Keratinocyte (primary cell): Measurements from ENCODE around the gene LCP2. TPM values are rescaled to one million over a fixed set of nuclear protein-coding genes. Genes with fewer than 3 reads are reported as not detected.

ENCODE experiments used
- DNase-seq: peaks from one replicate; pipeline ENCODE4 v3.0.0-alpha.2; 2011; ENCODE audit warnings: low read depth, missing footprints, low spot score
- FAIRE-seq: peaks from 2 replicates; lab custom pipeline; 2011; peaks lifted over from hg19 to GRCh38; lab: Jason Lieb, UNC
- H2AFZ ChIP-seq: 2 replicates; pipeline ENCODE4 v1.6.0; 2012; ENCODE audit warnings: low read length, control low read depth, inconsistent platforms; ENCODE audit not compliant: control insufficient read depth
- H3K27ac ChIP-seq: 2 replicates; pipeline ENCODE4 v1.5.1; 2011; ENCODE audit warnings: low read length; ENCODE audit not compliant: control insufficient read depth, insufficient read depth
- H3K27me3 ChIP-seq: 3 replicates; pipeline ENCODE4 v1.6.0; 2011; ENCODE audit warnings: low read length; ENCODE audit not compliant: control insufficient read depth, insufficient read depth; ENCODE audit errors: extremely low read depth
- H3K36me3 ChIP-seq, 2 experiments: 2 replicates in 1 of 2; 3 replicates in 1 of 2; pipeline ENCODE4 v1.5.1; 2011; ENCODE audit warnings: low read length in 2 of 2, mild to moderate bottlenecking in 1 of 2; ENCODE audit not compliant: control insufficient read depth in 2 of 2, insufficient read depth in 2 of 2; ENCODE audit errors: extremely low read depth in 1 of 2
- H3K4me1 ChIP-seq: 3 replicates; pipeline ENCODE4 v1.5.1; 2011; ENCODE audit warnings: low read length; ENCODE audit not compliant: control insufficient read depth, insufficient read depth; ENCODE audit errors: extremely low read depth
- H3K4me2 ChIP-seq: 3 replicates; pipeline ENCODE4 v1.6.0; 2011; ENCODE audit warnings: low read depth, low read length; ENCODE audit not compliant: control insufficient read depth, insufficient read depth; ENCODE audit errors: extremely low read depth
- H3K4me3 ChIP-seq, 3 experiments: fragments of 200-600 bp in 1 of 3; sonication (generic) in 1 of 3; 2 replicates in 2 of 3; 3 replicates in 1 of 3; pipeline ENCODE4 v1.5.1; 2011 to 2016; ENCODE audit warnings: low read length in 3 of 3, mild to moderate bottlenecking in 3 of 3, control low read depth in 2 of 3, inconsistent platforms in 1 of 3, low read depth in 1 of 3, mixed read lengths in 1 of 3, mixed run types in 1 of 3, moderate library complexity in 1 of 3; ENCODE audit not compliant: control insufficient read depth in 2 of 3, insufficient read depth in 2 of 3; ENCODE audit errors: extremely low read depth in 1 of 3
- H3K79me2 ChIP-seq: 2 replicates; pipeline ENCODE4 v1.6.0; 2012; ENCODE audit warnings: low read length; ENCODE audit not compliant: control insufficient read depth, insufficient read depth
- H3K9ac ChIP-seq: 3 replicates; pipeline ENCODE4 v1.6.0; 2011; ENCODE audit warnings: low read length; ENCODE audit not compliant: control insufficient read depth, insufficient read depth; ENCODE audit errors: extremely low read depth
- H3K9me1 ChIP-seq: 3 replicates; pipeline ENCODE4 v1.6.0; 2011; ENCODE audit warnings: low read length; ENCODE audit not compliant: control insufficient read depth, insufficient read depth; ENCODE audit errors: extremely low read depth
- H3K9me3 ChIP-seq: 2 replicates; pipeline ENCODE4 v1.5.1; 2012; ENCODE audit warnings: low read depth, low read length; ENCODE audit not compliant: control insufficient read depth
- H4K20me1 ChIP-seq: 3 replicates; pipeline ENCODE4 v1.6.0; 2011; ENCODE audit warnings: low read length; ENCODE audit not compliant: control insufficient read depth, insufficient read depth; ENCODE audit errors: extremely low read depth
- EZH2 ChIP-seq: IDR thresholded peaks from one replicate; pipeline ENCODE4 v1.6.1; 2012; ENCODE audit warnings: inconsistent platforms, mild to moderate bottlenecking, low read length, moderate library complexity
- dilution Hi-C: fragments of 300-500 bp; cut with MboI; formaldehyde crosslinking; loops from one replicate; pipeline ENCODE4 v1.7.0; 2020; ENCODE audit warnings: low sequenced_read_pairs; ENCODE audit not compliant: extremely low pct_ligation_motif_present
- polyA plus RNA-seq, 5 experiments: library from polyadenylated mRNA; depleted of rRNA in 3 of 5; stranded (reverse) in 3 of 5; stranded (forward) in 1 of 5; unstranded in 1 of 5; fragments of >200 nt; gene quantifications; 1 replicate in 1 of 5; 2 replicates in 3 of 5; 3 replicates in 1 of 5; pipeline versions ENCODE4 v1.2.1 to v1.2.3, GENCODE V29; 2011 to 2012; ENCODE audit warnings: missing spikeins in 2 of 5, low read depth in 1 of 5, low replicate concordance in 1 of 5
- TF ChIP-seq, protein P1 (sequence below), 3 experiments: IDR thresholded peaks in 1 of 3; conservative IDR thresholded peaks in 1 of 3; optimal IDR thresholded peaks in 1 of 3; 2 replicates in 2 of 3; 3 replicates in 1 of 3; pipeline versions ENCODE3 to v1.5.1; 2011; ENCODE audit warnings: low read length in 3 of 3, mild to moderate bottlenecking in 3 of 3, moderate library complexity in 2 of 3, control low read depth in 1 of 3, inconsistent platforms in 1 of 3; ENCODE audit not compliant: insufficient read depth in 2 of 3; ENCODE audit errors: extremely low read depth in 1 of 3

LCP2 gene
- polyA plus RNA-seq, 1 donor (not counting 4 experiments of a cell fraction or from before 2014, with no cell fraction given), result not detected

DNA sequence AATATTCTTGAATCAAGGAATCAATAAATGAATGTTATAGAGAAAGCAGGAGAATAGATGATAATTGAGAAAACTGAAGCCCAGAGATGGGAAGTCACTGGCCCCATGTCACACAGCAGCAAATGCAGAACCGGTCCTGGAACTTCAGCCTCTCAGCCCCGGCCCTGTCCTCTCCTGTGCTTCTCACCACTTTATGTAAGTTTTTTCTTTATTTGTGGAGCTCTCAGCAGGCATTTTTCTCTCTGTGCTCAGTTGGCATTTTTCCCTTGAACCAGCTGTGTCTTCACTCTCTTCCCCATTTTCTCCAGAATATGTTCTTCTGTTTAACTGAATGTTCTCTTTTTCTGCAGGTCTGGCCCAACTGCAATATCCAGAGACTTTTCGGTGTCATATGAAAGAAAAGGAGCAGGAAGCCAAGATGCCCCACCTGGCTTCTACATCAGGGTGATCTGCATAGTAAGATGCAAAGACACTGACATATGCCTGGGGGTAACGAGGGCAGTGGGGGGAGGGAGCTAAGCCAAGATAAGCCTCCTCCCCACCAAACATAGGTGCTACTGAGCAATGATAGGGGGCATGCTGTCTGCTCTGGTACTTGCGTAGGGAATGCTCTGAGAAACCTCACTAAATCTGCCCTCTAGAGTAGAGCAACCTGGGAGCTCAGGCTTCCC lies 12.8 kb upstream of the LCP2 start:
- dilution Hi-C loops, result no loop called here
- H3K36me3 ChIP-seq, result no peaks in the 10 kb centered on the region
- no peaks in the 10 kb centered on the region for H3K27me3 ChIP-seq
- no peaks in the 10 kb centered on the region for H4K20me1 ChIP-seq
- no peak overlapping the region for H3K4me3 ChIP-seq
- no peak overlapping the region for H3K4me2 ChIP-seq
- no peak overlapping the region for H3K27ac ChIP-seq
- TF ChIP-seq, protein P1, sequence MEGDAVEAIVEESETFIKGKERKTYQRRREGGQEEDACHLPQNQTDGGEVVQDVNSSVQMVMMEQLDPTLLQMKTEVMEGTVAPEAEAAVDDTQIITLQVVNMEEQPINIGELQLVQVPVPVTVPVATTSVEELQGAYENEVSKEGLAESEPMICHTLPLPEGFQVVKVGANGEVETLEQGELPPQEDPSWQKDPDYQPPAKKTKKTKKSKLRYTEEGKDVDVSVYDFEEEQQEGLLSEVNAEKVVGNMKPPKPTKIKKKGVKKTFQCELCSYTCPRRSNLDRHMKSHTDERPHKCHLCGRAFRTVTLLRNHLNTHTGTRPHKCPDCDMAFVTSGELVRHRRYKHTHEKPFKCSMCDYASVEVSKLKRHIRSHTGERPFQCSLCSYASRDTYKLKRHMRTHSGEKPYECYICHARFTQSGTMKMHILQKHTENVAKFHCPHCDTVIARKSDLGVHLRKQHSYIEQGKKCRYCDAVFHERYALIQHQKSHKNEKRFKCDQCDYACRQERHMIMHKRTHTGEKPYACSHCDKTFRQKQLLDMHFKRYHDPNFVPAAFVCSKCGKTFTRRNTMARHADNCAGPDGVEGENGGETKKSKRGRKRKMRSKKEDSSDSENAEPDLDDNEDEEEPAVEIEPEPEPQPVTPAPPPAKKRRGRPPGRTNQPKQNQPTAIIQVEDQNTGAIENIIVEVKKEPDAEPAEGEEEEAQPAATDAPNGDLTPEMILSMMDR (optimal IDR thresholded peaks at IDR 0.05 in 1 of 3, IDR thresholded peaks at IDR 0.05 in 1 of 3, conservative IDR thresholded peaks at IDR 0.05 in 1 of 3; ENCODE audit: extremely low read depth in 1 of 3, insufficient read depth in 2 of 3, low read length in 3 of 3), result no peak
- no peak for TF ChIP-seq EZH2
- no peaks in the 10 kb centered on the region for H3K9me3 ChIP-seq
- H3K79me2 ChIP-seq, result no peaks in the 10 kb centered on the region
- no peak overlapping the region for H3K9ac ChIP-seq
- H2AFZ ChIP-seq, result no peak overlapping the region
- no peaks in the 10 kb centered on the region for H3K9me1 ChIP-seq
- FAIRE-seq (no peak), DNase-seq (no peak)
- no peaks in the 10 kb centered on the region for H3K4me1 ChIP-seq

- dilution Hi-C loops, result no loop called here
- H3K79me2 ChIP-seq, result no peaks in the 10 kb centered on the region
- H3K27ac ChIP-seq, result no peak overlapping the region
Observed at GRCh38 chr5:170308686-170309085, 11.1 kb upstream of the LCP2 start.

More at GRCh38 chr5:170308686-170309085, 11.1 kb upstream of the LCP2 start:
- FAIRE-seq, result no peak
- Histone ChIP-seq H3K4me3 (no peak overlapping the region), H3K4me2 (no peak overlapping the region), H3K4me1 (no peaks in the 10 kb centered on the region), H2AFZ (no peak overlapping the region), H3K9me3 (no peaks in the 10 kb centered on the region), H3K9ac (no peak overlapping the region), H4K20me1 (no peaks in the 10 kb centered on the region), H3K9me1 (no peaks in the 10 kb centered on the region), H3K36me3 (no peaks in the 10 kb centered on the region), H3K27me3 (no peaks in the 10 kb centered on the region)
- TF ChIP-seq EZH2, result no peak
- TF ChIP-seq, protein P1 (optimal IDR thresholded peaks at IDR 0.05 in 1 of 3, IDR thresholded peaks at IDR 0.05 in 1 of 3, conservative IDR thresholded peaks at IDR 0.05 in 1 of 3; ENCODE audit: extremely low read depth in 1 of 3, insufficient read depth in 2 of 3, low read length in 3 of 3), result no peak
- no peak for DNase-seq
